ENCODE data around the gene TMEM214.

The TMEM214 gene
- total RNA-seq: 25.9 to 60.3 (median 36.5) reads per million in 3 experiments

GRCh38 chr2:27032495-27033252 is at the start of gene TMEM214:
TSS of gene TMEM214 (plus strand) at chr2:27032965. CDS start at chr2:27033016, 51 bp downstream.
- DNase-seq: peak; percentile 71

- DNase-seq: no peak
Observed at GRCh38 chr2:26983746-26984145, 49.0 kb upstream of the TMEM214 start.

GRCh38 chr2:26985807-26986206 is 47.0 kb upstream of the TMEM214 start:
- no peak for DNase-seq

- DNase-seq: no peak
Observed at GRCh38 chr2:26986576-26986975, 46.2 kb upstream of the TMEM214 start.

GRCh38 chr2:26988058-26988860 is 44.5 kb upstream of the TMEM214 start:
- DNase-seq: no peak

- DNase-seq: no peak
Observed at GRCh38 chr2:26989156-26989555, 43.6 kb upstream of the TMEM214 start.

GRCh38 chr2:26991717-26992116 is 41.0 kb upstream of the TMEM214 start:
- DNase-seq: no peak

GRCh38 chr2:26993768-26994167 is 39.0 kb upstream of the TMEM214 start:
- no peak for DNase-seq

- no peak for DNase-seq
Observed at GRCh38 chr2:26994983-26995382, 37.8 kb upstream of the TMEM214 start.

GRCh38 chr2:26997394-26997793 is 35.4 kb upstream of the TMEM214 start:
- DNase-seq: no peak

GRCh38 chr2:26998323-26998722 is 34.4 kb upstream of the TMEM214 start:
- no peak for DNase-seq

GRCh38 chr2:27000228-27000627 is 32.5 kb upstream of the TMEM214 start:
- DNase-seq: no peak

GRCh38 chr2:27000995-27001394 is 31.8 kb upstream of the TMEM214 start:
- DNase-seq: no peak

- DNase-seq: no peak
Observed at GRCh38 chr2:27001950-27002349, 30.8 kb upstream of the TMEM214 start.

- no peak for DNase-seq
Observed at GRCh38 chr2:27003007-27003406, 29.8 kb upstream of the TMEM214 start.

- no peak for DNase-seq
Observed at GRCh38 chr2:27003857-27004256, 28.9 kb upstream of the TMEM214 start.

GRCh38 chr2:27006602-27007415 is 26.0 kb upstream of the TMEM214 start:
- no peak for DNase-seq

GRCh38 chr2:27007416-27008374 is 25.1 kb upstream of the TMEM214 start:
- no peak for DNase-seq

- DNase-seq: no peak
Observed at GRCh38 chr2:27008678-27009077, 24.1 kb upstream of the TMEM214 start.

GRCh38 chr2:27009083-27009482 is 23.7 kb upstream of the TMEM214 start:
- no peak for DNase-seq

GRCh38 chr2:27009716-27010115 is 23.0 kb upstream of the TMEM214 start:
- DNase-seq: no peak

GRCh38 chr2:27010139-27010538 is 22.6 kb upstream of the TMEM214 start:
- no peak for DNase-seq
